ENCODE data around the gene RSPH6A.

- TF ChIP-seq CTCF (IDR thresholded peaks at IDR 0.05): no peak
- TF ChIP-seq POLR2A (IDR thresholded peaks at IDR 0.05): no peak
These were observed 541 bp upstream of the RSPH6A start for GRCh38 chr19:45815481-45816216.
